ENCODE data around the gene CISD3.

GRCh38 chr17:38768417-38768816 lies 38.3 kb downstream of the CISD3 start:
- no peak for TF ChIP-seq CTCF (IDR thresholded peaks at IDR 0.05)
- no peak for TF ChIP-seq POLR2A (IDR thresholded peaks at IDR 0.05)
